Type B pancreatic cell (in vitro differentiated cells): Measurements from ENCODE around the gene PDGFA. TPM values are rescaled to one million over a fixed set of nuclear protein-coding genes. Genes with fewer than 3 reads are reported as not detected.

Experiments used
- DNase-seq: peaks from one replicate; pipeline ENCODE4 v3.0.0; 2021; ENCODE audit warnings: mixed read lengths; ENCODE audit not compliant: unreplicated experiment; ENCODE audit errors: extremely low spot score
- H3K27ac Mint-ChIP-seq: 2 replicates; pipeline ENCODE4 v1.8.0; 2021; ENCODE audit warnings: mild to moderate bottlenecking, mixed read lengths
- H3K27me3 Mint-ChIP-seq: 2 replicates; pipeline ENCODE4 v1.8.0; 2021; ENCODE audit warnings: mixed read lengths
- H3K36me3 Mint-ChIP-seq: 2 replicates; pipeline ENCODE4 v1.8.0; 2021; ENCODE audit warnings: mixed read lengths
- H3K4me1 Mint-ChIP-seq: one replicate; pipeline ENCODE4 v1.8.0; 2021; ENCODE audit warnings: mixed read lengths; ENCODE audit not compliant: unreplicated experiment
- H3K4me3 Mint-ChIP-seq: 2 replicates; pipeline ENCODE4 v1.8.0; 2021; ENCODE audit warnings: mild to moderate bottlenecking, mixed read lengths
- H3K9me3 Mint-ChIP-seq: 2 replicates; pipeline ENCODE4 v1.8.0; 2021; ENCODE audit warnings: mixed read lengths
- CTCF ChIP-seq: fragments of 200-600 bp; sonication (generic); conservative IDR thresholded peaks from 2 replicates; pipeline ENCODE4 v1.5.0; 2021; ENCODE audit warnings: antibody characterized with exemption, mild to moderate bottlenecking
- total RNA-seq: library from RNA; stranded (reverse); gene quantifications from 2 replicates; pipeline ENCODE4 v1.2.1, GENCODE V29; 2021; ENCODE audit warnings: low replicate concordance

PDGFA gene
- total RNA-seq, 1 donor from 2014 or later = 28.1 TPM

GRCh38 chr7:463362-463781 is 56.3 kb downstream of the PDGFA start:
- Mint-ChIP-seq H3K36me3 (peaks cover 8% of the 10 kb centered on the region), H3K4me3 (no peak overlapping the region), H3K27ac (no peak overlapping the region), H3K4me1 (peaks cover 17% of the 10 kb centered on the region), H3K9me3 (peaks cover 10% of the 10 kb centered on the region), H3K27me3 (peaks cover 3% of the 10 kb centered on the region)
- no peak for TF ChIP-seq CTCF
- no peak for DNase-seq

DNA sequence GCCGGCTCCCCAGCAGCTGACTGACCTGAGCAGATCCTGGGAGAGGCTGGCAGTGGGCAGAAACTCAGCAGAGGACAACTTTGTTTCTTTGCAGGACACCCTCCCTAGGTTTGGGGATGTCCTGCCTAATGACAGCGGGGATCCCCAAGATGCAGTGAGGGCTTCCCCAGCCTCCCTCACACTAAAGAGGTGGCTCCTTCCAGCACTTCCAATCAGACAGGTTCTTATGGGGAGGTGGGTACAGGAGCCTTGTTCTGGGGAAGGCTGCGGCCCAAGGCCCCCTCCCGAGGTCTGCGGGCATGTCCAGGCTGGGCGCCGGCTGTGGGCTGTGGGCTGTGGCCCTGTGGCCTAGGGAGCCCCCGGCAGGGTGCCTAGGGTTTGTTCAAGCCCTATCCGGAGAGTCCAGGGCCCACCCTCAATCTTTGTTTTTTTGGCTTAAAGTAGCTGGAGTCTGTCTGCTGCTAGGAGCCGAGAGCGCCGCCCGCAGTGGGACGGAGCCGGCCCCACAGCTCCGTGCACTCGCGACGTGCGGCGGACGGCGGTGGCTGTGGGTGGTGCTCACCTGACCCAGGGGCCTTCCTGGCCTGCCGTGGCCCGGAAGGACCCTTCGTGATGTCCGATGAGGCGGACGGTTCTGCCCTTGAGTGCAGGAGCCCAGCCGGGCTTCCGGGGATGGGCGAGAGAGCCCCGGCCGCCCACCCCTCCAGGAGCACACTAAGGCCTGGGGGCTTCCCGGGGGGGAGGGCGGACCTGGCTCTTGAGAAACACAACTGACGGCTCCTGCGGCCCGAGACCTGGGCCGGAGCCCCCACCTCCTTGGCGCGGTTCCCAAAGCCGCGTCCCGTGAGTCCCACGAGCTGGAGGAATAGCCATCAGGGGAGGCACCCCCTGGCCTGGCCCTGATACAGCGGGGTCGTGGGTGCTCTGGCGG is 57.2 kb downstream of the PDGFA start:
- no peak overlapping the region for H3K27ac Mint-ChIP-seq
- H3K36me3 Mint-ChIP-seq = no peaks in the 10 kb centered on the region
- peaks cover 17% of the 10 kb centered on the region for H3K4me1 Mint-ChIP-seq
- TF ChIP-seq CTCF = no peak
- DNase-seq = no peak
- H3K9me3 Mint-ChIP-seq = peaks cover under 1% of the 10 kb centered on the region
- no peak overlapping the region for H3K4me3 Mint-ChIP-seq
- peaks cover 3% of the 10 kb centered on the region for H3K27me3 Mint-ChIP-seq

GRCh38 chr7:461453-462172 is 58.0 kb downstream of the PDGFA start:
- H3K36me3 Mint-ChIP-seq = no peaks in the 10 kb centered on the region
- H3K4me1 Mint-ChIP-seq = peaks cover 17% of the 10 kb centered on the region
- no peaks in the 10 kb centered on the region for H3K9me3 Mint-ChIP-seq
- TF ChIP-seq CTCF = no peak
- no peak overlapping the region for H3K27ac Mint-ChIP-seq
- no peak for DNase-seq
- peaks cover 3% of the 10 kb centered on the region for H3K27me3 Mint-ChIP-seq
- H3K4me3 Mint-ChIP-seq = no peak overlapping the region

DNA sequence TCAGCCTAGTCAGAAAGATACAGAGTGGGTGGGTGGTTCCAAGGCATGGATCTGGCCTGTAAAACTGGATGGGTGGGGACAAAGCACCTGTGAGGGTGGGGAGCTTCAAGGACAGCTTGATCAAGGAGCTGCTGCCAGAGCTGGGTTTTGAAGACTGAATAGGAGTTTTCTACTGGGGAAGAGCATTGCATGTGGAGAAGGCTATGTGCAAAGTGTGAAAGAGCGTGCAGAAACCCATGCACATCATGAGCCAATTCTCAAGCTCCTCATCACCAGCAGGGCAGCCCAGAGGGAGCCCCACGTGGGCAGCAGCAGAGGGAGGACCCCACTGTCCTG is 58.6 kb downstream of the PDGFA start:
- no peaks in the 10 kb centered on the region for H3K9me3 Mint-ChIP-seq
- TF ChIP-seq CTCF = no peak
- peak overlapping the region; percentile 58 for H3K27ac Mint-ChIP-seq
- peaks cover 3% of the 10 kb centered on the region for H3K27me3 Mint-ChIP-seq
- DNase-seq = no peak
- H3K4me1 Mint-ChIP-seq = peaks cover 17% of the 10 kb centered on the region
- no peak overlapping the region for H3K4me3 Mint-ChIP-seq
- H3K36me3 Mint-ChIP-seq = no peaks in the 10 kb centered on the region

DNA sequence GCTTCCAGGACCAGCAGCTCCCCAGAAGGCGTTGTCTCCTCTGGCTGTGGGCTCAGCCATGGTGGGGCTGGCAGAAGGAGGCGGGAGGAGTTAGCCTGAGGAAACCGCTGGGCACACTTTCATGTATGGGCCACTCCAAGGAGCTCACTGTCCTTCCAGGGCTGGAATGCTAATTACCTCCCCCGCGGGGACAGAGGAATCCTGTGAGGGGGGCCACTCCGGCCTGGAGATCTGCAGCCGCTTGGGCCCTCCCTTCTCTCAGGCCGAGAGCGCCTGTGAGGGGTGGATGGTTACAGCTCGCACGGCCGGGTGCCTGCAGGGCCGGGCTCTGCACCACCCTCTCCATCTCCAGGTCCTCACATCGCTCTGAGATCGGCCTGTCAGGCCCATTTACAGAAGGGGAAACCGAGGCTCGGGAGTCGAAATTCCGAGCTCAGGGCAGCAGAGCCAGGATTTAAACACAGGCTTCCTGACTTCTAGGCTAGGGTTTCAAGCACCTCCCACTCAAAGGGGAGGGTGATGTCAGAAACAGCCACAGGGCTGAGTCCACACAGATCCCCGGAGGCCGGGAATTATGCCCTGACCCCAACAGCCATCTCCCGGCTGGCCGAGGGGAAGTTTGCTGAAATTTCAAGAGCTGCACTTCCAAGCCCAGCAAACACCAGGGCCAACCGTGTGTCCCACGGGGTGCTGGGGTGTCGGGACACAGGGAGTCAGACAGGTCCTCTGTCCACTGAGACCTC is 59.1 kb downstream of the PDGFA start:
- peaks cover 3% of the 10 kb centered on the region for H3K27me3 Mint-ChIP-seq
- H3K4me1 Mint-ChIP-seq = peaks cover 17% of the 10 kb centered on the region
- no peak for TF ChIP-seq CTCF
- peak overlapping the region; percentile 58 for H3K27ac Mint-ChIP-seq
- DNase-seq = no peak
- no peaks in the 10 kb centered on the region for H3K9me3 Mint-ChIP-seq
- H3K4me3 Mint-ChIP-seq = no peak overlapping the region
- no peaks in the 10 kb centered on the region for H3K36me3 Mint-ChIP-seq
